ENCODE measurements around the gene ANKS4B. TPM values are rescaled to one million over a fixed set of nuclear protein-coding genes. Genes with fewer than 3 reads are reported as not detected.

ANKS4B gene
- polyA plus RNA-seq, 1 donor from 2014 or later: not detected

- Histone ChIP-seq H3K4me3 (ENCODE audit: low read length) (no peak overlapping the region), H3K27ac (ENCODE audit: low read length) (no peak overlapping the region), H3K27me3 (ENCODE audit: insufficient read depth, low read depth, low read length) (no peaks in the 10 kb centered on the region), H3K9ac (ENCODE audit: low read length) (no peak overlapping the region), H3K4me2 (ENCODE audit: low read length) (no peak overlapping the region), H3F3A (ENCODE audit: insufficient read depth, low read length, poor library complexity, severe bottlenecking) (no peaks in the 10 kb centered on the region), H3K9me3 (ENCODE audit: low read length) (no peaks in the 10 kb centered on the region), H4K20me1 (ENCODE audit: insufficient read depth) (no peaks in the 10 kb centered on the region), H3K9me2 (ENCODE audit: insufficient read depth, low read length) (no peaks in the 10 kb centered on the region), H3K36me3 (ENCODE audit: insufficient read depth, low read length) (no peaks in the 10 kb centered on the region), H2AFZ (ENCODE audit: low read depth, low read length) (no peak overlapping the region), H3K79me2 (replicated peaks; ENCODE audit: insufficient read depth, low read length) (no peaks in the 10 kb centered on the region)
- TF ChIP-seq EZH2 (IDR thresholded peaks at IDR 0.05; ENCODE audit: borderline replicate concordance, insufficient read depth, low read length, poor library complexity, severe bottlenecking) (no peak), TAF1 (IDR thresholded peaks at IDR 0.05; ENCODE audit: low read depth) (no peak), RAD21 (conservative IDR thresholded peaks at IDR 0.05) (no peak), SMC3 (conservative IDR thresholded peaks at IDR 0.05; ENCODE audit: poor library complexity) (no peak), CTCF (IDR thresholded peaks at IDR 0.05; ENCODE audit: poor library complexity, severe bottlenecking) (no peak), EP300 (conservative IDR thresholded peaks at IDR 0.05; ENCODE audit: poor library complexity, severe bottlenecking) (no peak), POLR2AphosphoS5 (IDR thresholded peaks at IDR 0.05) (no peak), MXI1 (conservative IDR thresholded peaks at IDR 0.05; ENCODE audit: poor library complexity, severe bottlenecking) (no peak), REST (IDR thresholded peaks at IDR 0.05; ENCODE audit: borderline replicate concordance) (no peak)
These were observed 27.6 kb downstream of the ANKS4B start for GRCh38 chr16:21260870-21261791.

- TF ChIP-seq EZH2 (IDR thresholded peaks at IDR 0.05; ENCODE audit: borderline replicate concordance, insufficient read depth, low read length, poor library complexity, severe bottlenecking): no peak
- no peak for TF ChIP-seq REST (IDR thresholded peaks at IDR 0.05; ENCODE audit: borderline replicate concordance)
- TF ChIP-seq MXI1 (conservative IDR thresholded peaks at IDR 0.05; ENCODE audit: poor library complexity, severe bottlenecking): no peak
- Histone ChIP-seq H3K4me3 (ENCODE audit: low read length) (no peak overlapping the region), H3F3A (ENCODE audit: insufficient read depth, low read length, poor library complexity, severe bottlenecking) (no peaks in the 10 kb centered on the region), H3K79me2 (replicated peaks; ENCODE audit: insufficient read depth, low read length) (no peaks in the 10 kb centered on the region), H4K20me1 (ENCODE audit: insufficient read depth) (no peaks in the 10 kb centered on the region), H3K27ac (ENCODE audit: low read length) (no peak overlapping the region), H3K9ac (ENCODE audit: low read length) (no peak overlapping the region), H3K27me3 (ENCODE audit: insufficient read depth, low read depth, low read length) (no peaks in the 10 kb centered on the region), H3K36me3 (ENCODE audit: insufficient read depth, low read length) (no peaks in the 10 kb centered on the region), H3K9me3 (ENCODE audit: low read length) (no peaks in the 10 kb centered on the region), H3K9me2 (ENCODE audit: insufficient read depth, low read length) (no peaks in the 10 kb centered on the region), H2AFZ (ENCODE audit: low read depth, low read length) (no peak overlapping the region), H3K4me2 (ENCODE audit: low read length) (no peak overlapping the region)
These were observed 29.5 kb downstream of the ANKS4B start for GRCh38 chr16:21262779-21263639.
